Limb (tissue), 2 donors: ENCODE measurements around the gene NR2F2.
A peak's percentile ranks its signal among the peaks of the same experiment; 100 is the strongest.

Experiments
- DNase-seq, 2 donors: peaks; one replicate each; pipeline ENCODE4 v3.0.0-alpha.2; 2016; ENCODE audit errors: extremely low spot score in 2 of 2

Gene NR2F2

GRCh38 chr15:96316953-96317629, 13.4 kb upstream of the NR2F2 start:
- DNase-seq = no peak

- no peak for DNase-seq
These were observed 10.4 kb upstream of the NR2F2 start for GRCh38 chr15:96320107-96320506.

DNA sequence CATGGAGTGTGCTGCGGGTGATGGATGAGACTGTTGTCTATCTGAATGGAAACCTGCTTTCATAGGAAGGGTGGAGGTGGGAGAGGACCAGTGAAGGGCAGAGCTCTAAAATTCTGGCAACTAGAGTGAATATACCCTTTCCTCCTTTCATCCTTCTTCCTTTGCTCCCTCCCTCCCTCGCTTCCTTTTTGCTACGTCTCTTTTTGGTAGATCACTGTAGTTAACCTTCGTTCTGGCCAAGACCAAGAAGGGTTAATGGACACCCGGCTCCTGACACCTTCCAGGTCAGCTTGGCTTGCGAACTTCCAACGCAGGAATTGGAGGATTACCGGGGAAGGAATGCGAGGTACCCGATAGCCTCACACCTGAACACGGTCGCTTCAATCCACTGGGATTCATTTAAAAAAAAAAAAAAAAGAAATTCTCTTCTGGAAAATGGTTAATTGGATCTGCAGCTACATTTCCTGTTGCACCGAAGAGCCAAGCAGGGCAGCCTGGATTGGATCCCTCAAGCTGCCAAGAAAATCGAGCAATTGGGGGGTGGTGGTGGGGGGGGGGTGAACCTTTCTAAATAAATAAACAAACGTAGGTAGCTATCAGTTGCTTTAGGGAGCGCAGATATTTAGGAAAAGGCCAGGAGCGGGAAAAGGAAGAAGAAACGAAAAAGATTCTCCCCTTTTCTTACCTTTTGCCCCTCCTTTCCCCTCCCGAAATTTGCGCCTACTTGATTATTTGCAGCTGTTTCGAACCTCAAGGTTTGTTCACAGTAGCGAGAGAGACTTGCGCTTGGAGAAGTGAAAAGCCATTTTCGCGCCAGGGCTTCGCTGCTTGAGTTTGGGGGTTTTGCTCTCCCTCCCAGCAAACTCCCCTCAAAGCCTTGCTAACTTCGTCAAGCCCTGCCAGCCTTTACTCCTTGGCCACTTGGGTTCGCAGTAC, 9.5 kb upstream of the NR2F2 start:
- DNase-seq = peak in 1 of 2 donors; percentile 39

DNA sequence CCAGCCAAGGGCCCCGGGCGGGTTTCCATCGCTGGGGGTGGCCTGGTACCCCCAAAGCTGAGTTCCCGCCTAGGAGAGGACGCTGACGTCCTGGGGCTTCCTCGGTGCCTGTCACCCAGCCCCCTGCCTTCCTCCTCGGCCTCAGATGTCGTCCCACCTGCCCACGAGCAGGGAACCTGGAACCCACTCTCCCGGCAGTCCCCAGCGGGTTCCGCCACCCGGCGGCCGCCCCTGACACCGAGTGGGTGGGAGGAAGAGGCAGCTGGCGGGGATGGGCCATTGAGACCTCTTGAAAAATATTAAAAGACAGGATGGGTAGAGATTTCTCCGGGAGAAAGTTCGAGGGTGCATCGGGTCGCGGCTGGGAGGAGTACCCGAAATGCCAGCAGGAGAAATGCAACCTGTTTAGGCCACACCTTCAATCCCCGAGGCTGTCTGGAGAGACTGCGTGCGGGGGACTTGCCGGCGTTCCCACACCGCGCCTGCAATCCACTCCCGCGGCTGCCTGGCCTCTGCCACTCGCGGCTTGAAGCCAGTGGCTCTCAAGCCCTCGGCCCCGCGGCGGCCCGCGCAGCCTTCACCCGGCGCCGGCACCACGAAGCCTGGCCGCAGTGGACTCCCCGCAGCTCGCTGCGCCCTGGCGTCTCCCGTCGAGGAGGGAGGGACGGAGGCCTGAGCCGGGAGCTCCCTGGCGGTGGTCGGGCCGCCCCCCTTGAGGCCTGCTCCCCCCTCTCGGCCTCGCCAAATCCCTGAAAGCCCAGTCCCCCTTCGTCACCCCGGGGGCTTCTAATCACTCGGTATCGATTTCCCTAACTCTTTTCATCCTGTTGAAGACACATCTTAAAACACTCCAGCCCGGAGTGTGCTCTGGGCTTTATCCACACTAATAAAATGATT, 8.6 kb upstream of the NR2F2 start:
- DNase-seq = peak in 1 of 2 donors; percentile 74

DNA sequence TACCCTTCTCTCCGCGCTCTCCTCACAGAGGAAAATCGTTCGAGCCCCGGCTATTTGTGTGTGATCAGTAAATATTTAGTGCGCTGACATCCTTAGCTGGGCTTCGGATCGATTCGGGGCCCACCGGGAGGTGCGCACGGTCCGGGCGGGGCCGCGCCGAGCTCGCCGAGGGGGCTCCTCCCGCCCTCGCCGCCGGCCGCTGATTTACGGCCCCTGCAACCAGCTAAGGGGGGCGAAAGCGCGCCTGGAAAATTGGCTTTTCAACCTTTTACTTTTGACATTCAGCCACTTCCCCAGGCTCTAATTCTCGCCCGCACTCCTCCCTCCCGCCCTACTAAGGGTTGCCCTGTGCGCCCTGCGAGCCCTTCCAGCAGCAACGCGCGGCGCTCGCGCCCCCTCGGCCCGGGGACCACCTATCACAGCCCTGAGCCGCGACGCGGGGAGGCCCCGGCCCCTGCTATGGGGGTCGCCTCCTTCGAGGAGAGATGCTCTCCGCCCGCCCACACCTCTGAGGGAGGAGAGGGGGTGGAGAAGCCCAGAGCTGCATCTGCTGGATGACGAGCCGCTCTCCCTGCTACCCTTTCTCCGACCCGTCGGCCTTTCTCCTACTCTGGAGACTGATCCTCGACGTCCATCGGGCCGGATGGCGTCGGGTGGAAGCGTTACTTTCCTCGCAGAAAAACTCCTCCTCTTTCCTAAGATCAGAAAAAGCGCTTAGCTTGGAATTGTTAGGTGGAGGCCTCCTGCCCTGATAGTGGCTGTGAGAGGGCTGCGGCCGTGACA, 7.8 kb upstream of the NR2F2 start:
- no peak for DNase-seq

DNA sequence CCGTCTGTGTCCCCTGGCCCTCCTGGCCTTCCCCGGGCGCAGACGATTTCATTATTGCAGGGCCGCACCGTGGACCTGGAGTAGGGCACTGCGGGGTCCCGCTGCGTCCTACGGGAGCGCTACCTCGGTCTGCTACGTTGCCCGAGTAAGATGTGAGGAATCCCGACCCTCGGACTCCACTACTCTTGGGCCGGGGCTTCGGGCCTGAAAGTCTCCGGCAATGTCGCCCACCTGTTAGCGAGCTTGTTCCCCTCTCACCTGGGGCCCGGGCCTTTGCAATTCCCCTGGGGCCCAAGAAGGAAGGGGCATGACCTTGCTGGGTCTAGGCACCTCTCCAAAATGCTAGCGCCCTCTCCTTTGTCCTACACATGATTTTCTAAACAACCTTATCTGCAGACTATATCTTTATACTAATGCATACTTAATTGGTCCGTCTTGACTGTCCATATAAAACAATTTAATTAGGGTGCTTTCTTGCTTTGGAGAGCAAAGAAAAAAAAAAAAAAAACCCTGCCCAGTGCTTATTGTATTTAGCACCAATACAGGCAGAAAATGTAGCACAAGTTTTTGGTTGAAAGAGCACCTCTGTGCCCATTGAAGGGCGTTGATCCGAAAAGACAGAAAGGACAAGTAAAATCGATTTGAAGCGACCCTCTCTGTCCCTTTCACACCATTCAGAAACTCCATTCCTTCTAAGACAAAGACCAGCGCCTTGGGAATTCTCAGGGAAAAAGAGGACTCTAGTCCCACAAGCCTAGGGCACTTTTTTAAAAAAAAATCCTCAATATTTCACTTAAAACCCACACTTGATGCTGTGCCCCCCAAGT, 7.0 kb upstream of the NR2F2 start:
- DNase-seq = peak in 1 of 2 donors; percentile 45

DNA sequence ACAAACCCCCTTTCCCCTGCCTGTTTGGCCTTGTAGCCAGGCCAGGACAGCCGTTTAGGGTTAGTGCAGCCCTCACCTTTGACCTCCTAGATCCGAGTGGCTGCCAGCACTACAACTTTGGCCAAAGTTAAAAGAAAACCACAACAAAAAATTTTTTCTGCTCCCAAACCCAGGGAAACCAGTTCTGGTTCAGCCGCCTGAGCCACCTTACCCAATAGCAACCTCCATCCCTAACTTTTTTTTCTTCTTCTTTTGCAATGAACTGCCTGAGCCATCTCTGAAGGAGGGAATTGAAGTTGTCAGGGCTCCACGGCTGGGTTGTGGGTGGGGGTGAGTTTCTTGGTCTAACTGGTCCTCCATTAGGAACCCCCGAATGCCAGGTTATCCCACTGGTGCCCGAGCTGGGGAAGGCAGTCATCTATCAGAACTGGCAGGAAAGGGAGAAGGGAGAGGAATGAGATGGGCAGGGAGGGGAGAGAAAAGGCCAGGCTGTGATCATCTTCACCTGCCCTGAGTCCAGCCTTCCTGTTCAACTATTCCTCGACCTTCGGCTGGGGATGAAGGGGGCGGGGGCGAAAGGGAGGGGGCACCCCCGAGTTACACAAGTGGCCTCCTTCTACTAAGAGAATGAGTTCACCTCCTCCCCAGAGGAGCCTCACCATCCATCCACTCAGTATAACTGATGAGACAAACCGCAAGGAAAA, 6.2 kb upstream of the NR2F2 start:
- peak in 1 of 2 donors; percentile 38 for DNase-seq

GRCh38 chr15:96324940-96325540, 5.5 kb upstream of the NR2F2 start:
- DNase-seq = no peak

DNA sequence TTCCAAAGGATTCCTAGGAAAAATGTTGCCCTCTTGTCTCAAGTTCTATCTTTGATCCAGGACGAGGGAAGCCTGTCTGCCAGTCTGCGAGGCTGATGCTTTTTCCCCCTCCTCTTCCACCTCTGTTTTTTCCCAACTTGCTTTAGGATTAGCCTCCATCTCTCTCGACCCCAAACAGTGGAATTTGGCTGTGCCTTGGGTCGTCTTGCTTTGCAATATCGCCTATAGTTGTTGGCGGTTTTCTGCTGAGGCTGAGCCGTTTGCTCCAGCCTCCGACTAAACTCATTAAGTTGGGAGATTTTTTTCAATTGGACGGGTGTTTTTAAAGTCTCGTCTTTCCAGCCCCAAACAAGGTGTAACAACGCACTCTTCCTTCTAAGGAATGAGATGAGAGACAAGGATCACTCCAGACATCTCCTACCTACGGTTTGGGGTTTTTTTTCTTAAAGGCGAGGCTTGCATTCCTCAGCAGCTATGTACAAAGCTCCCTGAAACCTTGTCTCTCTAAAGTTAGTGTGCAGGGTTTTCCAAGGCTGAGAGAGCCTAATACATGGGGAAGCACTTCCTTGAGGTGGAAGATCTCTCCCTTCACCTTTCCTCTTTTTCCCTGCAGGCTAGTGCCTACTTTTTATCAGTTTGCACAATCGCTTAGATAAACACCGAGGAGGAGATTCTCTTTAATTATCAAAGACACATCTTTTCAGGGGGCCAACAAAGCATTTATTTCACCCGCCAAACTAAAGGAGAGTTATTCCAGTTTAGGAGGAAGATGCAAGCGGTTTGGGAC, 4.8 kb upstream of the NR2F2 start:
- DNase-seq = peak in 1 of 2 donors; percentile 43

- peak in 1 of 2 donors; percentile 79 for DNase-seq
These were observed 4.0 kb upstream of the NR2F2 start for GRCh38 chr15:96326328-96327154.

GRCh38 chr15:96327155-96327741, 3.3 kb upstream of the NR2F2 start:
- DNase-seq = peak in 1 of 2 donors; percentile 95

GRCh38 chr15:96328181-96328876, 2.2 kb upstream of the NR2F2 start:
- DNase-seq = no peak

DNA sequence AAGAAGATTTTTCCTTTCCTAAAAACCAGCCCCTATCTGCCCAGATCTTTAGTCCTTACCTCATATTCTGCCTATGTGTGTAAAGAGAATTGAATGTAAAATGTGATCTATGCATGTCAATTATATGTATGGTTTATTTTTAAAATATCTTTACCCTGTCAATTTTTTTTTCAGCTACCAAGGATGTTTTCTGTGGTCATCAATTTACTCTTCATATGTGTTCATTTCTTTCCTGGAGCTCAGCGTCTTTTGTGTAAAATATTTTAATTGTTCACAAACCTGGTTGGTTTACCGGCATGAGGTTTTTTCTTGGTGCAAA, 1.7 kb upstream of the NR2F2 start:
- DNase-seq = no peak

DNA sequence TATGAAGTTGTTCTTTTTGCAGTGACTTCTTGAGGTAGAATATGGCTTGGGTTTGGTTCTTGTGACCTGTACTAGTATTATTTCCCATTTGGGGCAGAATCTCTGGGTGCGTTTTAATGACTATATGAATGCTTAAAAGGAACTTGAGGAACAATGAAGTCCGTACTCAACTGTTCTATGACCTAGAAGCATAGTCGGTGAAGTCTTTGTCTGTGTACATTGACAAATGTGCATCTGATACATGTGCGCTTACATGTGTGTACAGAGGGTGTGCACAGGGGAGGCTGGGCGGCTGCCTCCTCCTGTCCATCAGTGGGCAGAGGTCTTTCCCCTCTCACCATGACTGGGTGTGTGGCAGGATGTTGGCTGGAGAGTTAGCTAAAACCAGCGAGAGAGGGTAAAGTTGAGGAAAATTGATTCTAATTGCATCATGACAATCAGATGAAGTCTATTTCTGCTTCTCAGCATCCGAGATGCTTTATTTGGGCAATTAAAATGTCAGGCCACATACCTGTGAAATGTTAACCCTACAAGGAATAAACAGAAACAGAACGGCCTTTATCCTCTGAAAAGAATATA, 1.0 kb upstream of the NR2F2 start:
- DNase-seq = no peak

- DNase-seq = no peak
These were observed 443 bp upstream of the NR2F2 start for GRCh38 chr15:96330064-96330449.
